Endothelial cell (in vitro differentiated cells): ENCODE results near the gene SLC15A4. TPM values are rescaled to one million over a fixed set of nuclear protein-coding genes. Genes with fewer than 3 reads are reported as not detected.

Source experiments
- DNase-seq: peaks from one replicate; pipeline ENCODE4 v3.0.0; 2021; ENCODE audit warnings: low spot score
- H3K27ac Mint-ChIP-seq: one replicate; pipeline ENCODE4 v1.8.0; 2021; ENCODE audit warnings: mixed read lengths, inconsistent platforms; ENCODE audit not compliant: unreplicated experiment
- H3K27me3 Mint-ChIP-seq: one replicate; pipeline ENCODE4 v1.8.0; 2021; ENCODE audit warnings: mild to moderate bottlenecking, moderate library complexity, mixed read lengths, inconsistent platforms; ENCODE audit not compliant: unreplicated experiment
- H3K36me3 Mint-ChIP-seq: one replicate; pipeline ENCODE4 v1.8.0; 2021; ENCODE audit warnings: mild to moderate bottlenecking, low read depth, mixed read lengths, inconsistent platforms; ENCODE audit not compliant: unreplicated experiment
- H3K4me1 Mint-ChIP-seq: one replicate; pipeline ENCODE4 v1.8.0; 2021; ENCODE audit warnings: mild to moderate bottlenecking, mixed read lengths, inconsistent platforms; ENCODE audit not compliant: unreplicated experiment
- H3K4me3 Mint-ChIP-seq: one replicate; pipeline ENCODE4 v1.8.0; 2021; ENCODE audit warnings: mild to moderate bottlenecking, mixed read lengths, inconsistent platforms; ENCODE audit not compliant: unreplicated experiment
- H3K9me3 Mint-ChIP-seq: one replicate; pipeline ENCODE4 v1.8.0; 2021; ENCODE audit warnings: mixed read lengths, inconsistent platforms; ENCODE audit not compliant: unreplicated experiment
- total RNA-seq: library from RNA; stranded (reverse); fragmentation: NEBNext Ultra II Directional; extraction: Animal tissue kit (Norgen Biotek cat#: 25700); gene quantifications from one replicate; pipeline ENCODE4 v1.2.1, GENCODE V29; 2021; ENCODE audit not compliant: unreplicated experiment
- TF ChIP-seq, protein P1 (sequence below): fragments of 200-600 bp; sonication (generic); IDR thresholded peaks from one replicate; pipeline ENCODE4 v1.5.0; 2021; ENCODE audit warnings: antibody characterized with exemption; ENCODE audit not compliant: unreplicated experiment

Gene SLC15A4
- total RNA-seq, 1 donor from 2014 or later: 8.1 TPM

GRCh38 chr12:128747441-128747840 is 76.3 kb downstream of the SLC15A4 start:
- Mint-ChIP-seq H3K27me3 (peaks cover 8% of the 10 kb centered on the region), H3K36me3 (peaks cover 5% of the 10 kb centered on the region), H3K4me3 (no peak overlapping the region), H3K27ac (no peak overlapping the region), H3K9me3 (peaks cover 36% of the 10 kb centered on the region), H3K4me1 (no peaks in the 10 kb centered on the region)
- TF ChIP-seq, protein P1, sequence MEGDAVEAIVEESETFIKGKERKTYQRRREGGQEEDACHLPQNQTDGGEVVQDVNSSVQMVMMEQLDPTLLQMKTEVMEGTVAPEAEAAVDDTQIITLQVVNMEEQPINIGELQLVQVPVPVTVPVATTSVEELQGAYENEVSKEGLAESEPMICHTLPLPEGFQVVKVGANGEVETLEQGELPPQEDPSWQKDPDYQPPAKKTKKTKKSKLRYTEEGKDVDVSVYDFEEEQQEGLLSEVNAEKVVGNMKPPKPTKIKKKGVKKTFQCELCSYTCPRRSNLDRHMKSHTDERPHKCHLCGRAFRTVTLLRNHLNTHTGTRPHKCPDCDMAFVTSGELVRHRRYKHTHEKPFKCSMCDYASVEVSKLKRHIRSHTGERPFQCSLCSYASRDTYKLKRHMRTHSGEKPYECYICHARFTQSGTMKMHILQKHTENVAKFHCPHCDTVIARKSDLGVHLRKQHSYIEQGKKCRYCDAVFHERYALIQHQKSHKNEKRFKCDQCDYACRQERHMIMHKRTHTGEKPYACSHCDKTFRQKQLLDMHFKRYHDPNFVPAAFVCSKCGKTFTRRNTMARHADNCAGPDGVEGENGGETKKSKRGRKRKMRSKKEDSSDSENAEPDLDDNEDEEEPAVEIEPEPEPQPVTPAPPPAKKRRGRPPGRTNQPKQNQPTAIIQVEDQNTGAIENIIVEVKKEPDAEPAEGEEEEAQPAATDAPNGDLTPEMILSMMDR: no peak
- DNase-seq: no peak

DNA sequence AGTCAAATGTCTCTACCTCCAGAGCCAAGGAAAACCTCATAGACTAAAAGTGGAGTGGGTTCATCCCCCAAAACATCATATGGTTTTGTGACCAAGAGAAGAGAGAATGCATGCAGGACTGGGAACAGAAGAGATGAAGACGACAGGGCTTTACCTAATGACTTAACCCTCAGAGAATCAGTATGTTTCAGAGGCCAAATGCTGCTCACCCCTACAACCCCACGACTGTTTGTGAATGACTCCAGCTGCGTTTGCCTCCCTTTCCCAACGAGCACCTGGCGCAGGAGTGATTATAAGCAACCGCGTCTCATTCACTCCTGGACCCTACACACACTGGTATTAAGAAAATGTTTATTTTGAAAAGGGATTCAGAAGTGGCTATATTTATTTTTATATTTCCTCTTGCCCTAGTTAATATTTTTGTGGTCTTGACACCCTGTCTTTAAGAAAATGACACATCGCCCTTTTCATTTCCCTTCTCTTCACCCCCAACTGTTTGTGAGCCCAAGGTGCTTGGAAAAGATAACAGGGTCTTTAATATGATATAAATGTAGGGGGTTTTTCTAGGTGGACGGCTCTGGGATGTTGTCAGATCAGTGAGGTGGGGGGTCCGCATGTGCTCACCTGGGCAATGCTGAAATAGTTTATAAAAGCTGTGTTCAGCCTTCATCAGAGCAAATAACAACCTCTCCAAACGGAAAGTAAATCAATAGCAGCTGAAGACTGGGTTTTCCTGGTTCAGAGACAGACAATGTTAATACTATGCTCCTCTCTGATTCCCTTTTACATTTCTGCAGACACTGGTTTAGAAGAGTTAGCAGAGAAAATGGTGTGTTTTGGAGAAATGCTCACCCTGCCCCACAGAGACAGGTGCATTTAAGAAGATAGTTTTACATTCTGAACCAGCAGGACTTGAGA is 77.7 kb downstream of the SLC15A4 start:
- DNase-seq: no peak
- Mint-ChIP-seq H3K9me3 (peaks cover 41% of the 10 kb centered on the region), H3K4me3 (no peak overlapping the region), H3K36me3 (peaks cover 10% of the 10 kb centered on the region), H3K4me1 (no peaks in the 10 kb centered on the region), H3K27me3 (peaks cover 8% of the 10 kb centered on the region), H3K27ac (no peak overlapping the region)
- TF ChIP-seq, protein P1: no peak

DNA sequence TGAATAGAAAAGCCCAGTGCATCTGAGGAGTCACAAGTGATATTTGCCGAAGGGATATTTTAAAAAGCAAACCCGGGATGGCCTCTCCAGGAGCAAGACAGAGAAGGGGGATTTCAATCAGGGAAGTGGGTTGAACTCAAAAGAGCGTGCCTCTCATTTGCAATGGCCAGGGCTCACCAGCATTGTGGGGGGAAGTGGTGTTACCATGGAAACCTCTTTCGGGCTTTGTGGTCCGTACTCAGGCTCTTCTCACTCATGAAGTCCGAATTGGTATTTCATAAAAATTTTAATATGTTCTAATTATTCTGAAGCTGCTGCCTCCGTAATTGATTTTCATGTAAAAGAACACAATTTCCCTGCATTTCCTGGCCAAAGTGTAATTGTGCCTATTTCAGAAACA is 79.8 kb downstream of the SLC15A4 start:
- Mint-ChIP-seq H3K27me3 (peaks cover 6% of the 10 kb centered on the region), H3K9me3 (peaks cover 47% of the 10 kb centered on the region), H3K36me3 (peaks cover 14% of the 10 kb centered on the region), H3K27ac (no peak overlapping the region), H3K4me3 (no peak overlapping the region), H3K4me1 (no peaks in the 10 kb centered on the region)
- TF ChIP-seq, protein P1: no peak
- DNase-seq: no peak

Other genes with a start within 250 kb of the SLC15A4 start
- gene GLT1D1, start 29.5 kb upstream of the SLC15A4 start, total RNA-seq: 0.44 TPM